Fibroblast of skin of right biceps (primary cell): ENCODE measurements around the gene DRAM1.
"Not testable (repeated sequence)": the region's sequence is repeated elsewhere in the genome, so short reads cannot be mapped to it uniquely, and the experiment has no call there.

Experiments used
- DNase-seq: peaks from one replicate; pipeline ENCODE4 v3.0.0-alpha.2; 2013

DRAM1 gene

DNA sequence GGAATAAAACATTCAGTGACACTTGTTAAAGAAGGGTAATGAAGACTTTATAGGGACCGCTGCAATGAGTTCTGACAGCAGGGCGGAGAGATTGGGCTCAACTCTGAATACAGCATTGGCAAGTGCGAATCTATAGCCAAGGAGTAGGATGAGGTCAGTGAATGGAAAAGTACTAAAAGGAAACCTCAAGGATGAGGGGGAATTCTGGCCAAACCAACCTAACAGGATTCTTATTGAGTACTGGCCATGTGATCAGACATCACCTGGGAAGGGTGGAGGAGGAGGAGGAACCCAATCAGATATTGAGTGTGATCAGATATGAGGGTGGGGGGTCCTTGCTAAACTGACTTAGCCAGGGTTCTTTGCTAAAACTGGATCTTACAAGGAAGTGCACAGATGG, 31.0 kb downstream of the DRAM1 start:
- no peak for DNase-seq

GRCh38 chr12:101909646-101910045, 32.3 kb downstream of the DRAM1 start:
- no peak for DNase-seq

DNA sequence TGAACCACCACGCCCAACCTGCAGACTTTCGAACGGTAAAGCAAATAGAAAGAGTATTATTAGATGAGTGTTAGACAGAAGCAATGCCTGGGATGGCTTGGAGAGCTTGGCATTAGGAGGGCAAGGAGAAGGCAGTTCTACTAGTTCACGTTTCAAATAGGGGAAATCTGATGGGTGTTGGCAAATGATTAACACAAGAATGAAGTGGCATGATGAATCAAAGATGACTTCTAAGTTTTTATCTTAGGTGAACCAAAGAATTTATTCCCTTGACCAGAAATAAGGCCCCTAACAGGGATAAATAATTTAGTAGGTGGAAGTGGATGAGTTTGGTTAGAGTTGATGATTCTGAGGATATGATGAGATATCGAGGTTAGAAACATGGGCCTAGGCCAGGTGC, 38.5 kb downstream of the DRAM1 start:
- DNase-seq = no peak

GRCh38 chr12:101918805-101919204, 41.4 kb downstream of the DRAM1 start:
- DNase-seq = not testable (repeated sequence)

GRCh38 chr12:101919447-101919846, 42.1 kb downstream of the DRAM1 start:
- no peak for DNase-seq

GRCh38 chr12:101920906-101921305, 43.5 kb downstream of the DRAM1 start:
- DNase-seq = peak; percentile 36

DNA sequence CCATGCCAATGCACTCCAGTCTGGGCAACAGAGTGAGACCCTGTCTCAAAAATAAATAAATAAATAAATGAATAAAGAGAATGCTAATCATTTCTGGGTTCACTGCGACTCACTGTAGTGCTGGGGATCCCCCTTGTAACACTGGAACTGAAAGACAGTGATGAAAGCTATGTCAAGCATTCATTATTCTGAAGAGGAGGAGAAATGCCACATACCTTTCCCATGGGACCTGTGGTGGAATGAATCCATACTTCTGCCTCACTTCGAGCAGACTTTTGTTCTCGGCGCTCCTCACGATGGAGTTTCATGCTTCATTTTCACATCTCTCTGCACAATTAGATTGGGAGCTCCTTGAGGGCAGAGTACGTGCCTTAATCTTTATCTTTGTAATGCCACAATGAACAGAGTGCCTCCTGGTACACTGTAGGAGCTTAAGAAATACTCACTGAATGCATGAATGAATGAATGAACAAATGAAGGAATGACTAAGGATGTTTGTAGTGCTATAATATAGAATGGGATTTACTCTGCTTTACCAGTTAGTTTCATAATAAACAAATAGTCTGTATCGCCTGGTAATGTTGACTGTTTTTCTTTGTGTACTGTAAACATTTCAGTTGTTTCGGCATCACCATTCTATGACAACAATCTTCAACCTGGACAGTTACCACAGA, 45.8 kb downstream of the DRAM1 start:
- no peak for DNase-seq

DNA sequence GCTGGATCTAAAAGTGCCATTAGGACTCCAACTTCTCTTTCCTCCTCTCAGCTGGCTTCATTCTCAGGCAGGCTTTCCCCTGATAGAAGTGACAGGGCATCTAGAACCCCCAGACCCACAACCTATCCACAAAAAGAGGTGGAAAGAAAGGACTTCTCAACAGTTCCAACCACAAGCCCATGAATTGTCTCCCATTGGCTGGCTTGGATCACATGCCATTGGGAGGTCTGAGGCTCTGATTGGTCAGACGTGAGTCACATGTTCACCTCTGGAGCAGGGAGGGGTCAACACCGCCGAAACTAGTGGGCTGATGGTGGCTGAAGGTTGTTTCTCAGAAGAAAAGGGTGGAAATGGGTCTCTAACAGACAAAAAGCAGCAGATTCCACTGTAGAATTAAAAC, 47.2 kb downstream of the DRAM1 start:
- DNase-seq = peak; percentile 27

- DNase-seq = peak; percentile 97
These were observed 48.0 kb downstream of the DRAM1 start for GRCh38 chr12:101925361-101925760.

GRCh38 chr12:101925935-101926334, 48.6 kb downstream of the DRAM1 start:
- DNase-seq = no peak

DNA sequence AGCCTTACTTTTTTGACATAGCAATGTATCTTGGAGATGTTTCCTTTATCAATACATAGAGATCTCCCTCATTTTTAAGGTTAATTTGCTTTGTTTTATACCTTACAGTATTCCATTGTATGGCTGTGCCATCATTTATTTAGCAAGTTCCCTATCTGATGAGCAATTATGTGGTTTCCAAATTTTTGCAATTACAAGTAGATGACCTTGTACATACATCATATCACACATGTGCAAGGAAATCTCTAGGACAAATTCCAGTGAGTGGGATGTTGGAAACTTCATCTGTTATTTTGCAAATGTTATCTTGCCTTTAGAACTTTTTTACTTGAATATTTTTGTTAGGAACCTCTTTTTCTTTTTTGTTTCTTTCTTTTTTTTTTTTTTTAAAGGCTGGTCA, 49.7 kb downstream of the DRAM1 start:
- peak; percentile 57 for DNase-seq

DNA sequence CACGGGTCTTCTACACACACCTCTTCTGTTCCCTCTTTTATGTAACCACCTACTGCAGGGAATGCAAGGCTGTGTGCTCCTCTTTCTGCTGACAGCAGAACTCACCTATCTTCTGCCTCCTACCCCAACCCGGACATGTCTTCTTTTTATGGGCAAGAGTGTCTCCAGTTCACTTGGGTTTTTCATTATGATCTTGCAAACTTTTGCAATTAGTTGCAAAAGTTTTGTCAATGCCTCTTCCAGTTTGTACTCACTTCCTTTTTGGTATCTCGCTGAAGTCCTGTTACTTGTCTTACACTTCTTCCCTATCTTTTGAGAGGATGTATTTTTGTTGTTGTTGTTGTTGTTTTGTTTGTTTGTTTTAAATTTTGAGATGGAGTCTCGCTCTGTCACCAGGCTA, 50.6 kb downstream of the DRAM1 start:
- no peak for DNase-seq

DNA sequence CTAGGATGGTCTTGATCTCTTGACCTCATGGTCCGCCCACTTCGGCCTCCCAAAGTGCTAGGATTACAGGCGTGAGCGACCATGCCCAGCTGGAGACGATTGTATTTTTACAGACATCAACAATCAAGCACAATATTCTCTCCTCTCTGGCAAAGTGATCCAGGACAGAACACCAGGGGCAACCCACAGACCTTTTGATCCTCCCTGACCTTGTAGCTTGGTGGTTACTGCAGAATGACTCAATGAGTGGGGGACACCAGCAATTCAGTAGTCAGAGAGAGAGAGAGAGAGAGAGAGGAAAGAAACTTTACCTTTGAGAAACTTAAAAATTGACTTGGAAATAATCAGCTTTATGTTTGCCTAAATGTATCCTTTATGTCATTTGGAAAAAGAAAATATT, 51.2 kb downstream of the DRAM1 start:
- no peak for DNase-seq

DNA sequence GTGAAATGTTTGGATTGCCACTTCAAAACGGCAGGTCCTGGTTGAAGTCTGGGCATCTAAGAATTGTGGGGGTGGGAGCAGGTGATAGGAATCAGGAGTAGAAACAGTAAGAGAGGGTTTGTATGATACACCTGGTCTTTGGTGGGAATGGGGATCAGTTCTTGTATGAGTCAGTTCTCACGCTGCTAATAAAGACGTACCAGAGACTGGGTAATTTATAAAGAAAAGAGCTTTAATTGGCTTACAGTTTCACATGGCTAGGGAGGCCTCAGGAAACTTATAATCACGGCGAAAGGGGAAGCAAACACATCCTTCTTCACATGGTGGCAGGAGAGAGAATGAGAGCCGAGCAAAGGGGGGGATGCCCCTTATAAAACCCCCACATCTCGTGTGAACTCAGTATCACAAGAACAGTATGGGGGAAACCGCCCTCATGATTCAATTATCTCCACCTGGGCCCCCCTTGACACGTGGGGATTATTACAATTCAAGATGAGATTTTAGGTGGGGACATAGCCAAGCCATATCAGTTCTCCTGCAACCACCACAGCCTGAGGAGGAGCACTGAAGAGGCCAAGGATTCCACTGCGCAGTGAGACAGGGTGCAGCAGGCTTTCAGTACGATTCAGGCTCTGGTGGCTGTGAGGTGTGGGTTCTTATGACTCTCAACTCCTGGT, 52.1 kb downstream of the DRAM1 start:
- no peak for DNase-seq

GRCh38 chr12:101931498-101932326, 54.3 kb downstream of the DRAM1 start:
- no peak for DNase-seq

DNA sequence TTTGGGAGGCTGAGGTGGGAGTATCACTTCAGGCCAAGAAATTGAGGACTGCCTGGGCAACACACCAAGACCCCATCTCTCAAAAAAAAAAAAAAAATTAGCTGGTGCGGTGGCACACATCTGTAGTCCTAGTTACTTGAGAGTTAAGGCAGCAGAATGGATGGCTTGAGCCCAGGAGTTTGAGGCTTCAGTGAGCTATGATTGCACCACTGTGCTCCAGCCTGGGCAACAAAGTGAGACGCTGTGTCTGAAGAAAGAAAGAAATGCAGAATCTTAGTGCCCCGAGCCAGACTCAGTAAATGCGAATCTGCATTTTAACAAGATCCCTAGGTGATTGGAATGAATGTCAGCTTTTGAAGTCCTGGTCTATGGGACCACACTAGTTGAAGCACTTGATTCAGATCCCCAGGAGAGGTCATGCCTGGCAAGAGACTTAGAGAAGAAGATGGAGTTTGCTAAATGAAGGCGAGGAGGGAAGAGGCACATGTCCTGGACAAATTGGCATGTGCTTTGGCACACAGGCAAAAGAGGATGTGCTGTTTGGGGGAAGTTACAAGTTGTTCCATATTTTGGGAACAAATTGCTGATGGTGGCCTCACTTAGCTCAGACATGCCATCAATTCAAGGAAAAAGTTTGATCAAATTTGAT, 56.6 kb downstream of the DRAM1 start:
- DNase-seq = no peak

DNA sequence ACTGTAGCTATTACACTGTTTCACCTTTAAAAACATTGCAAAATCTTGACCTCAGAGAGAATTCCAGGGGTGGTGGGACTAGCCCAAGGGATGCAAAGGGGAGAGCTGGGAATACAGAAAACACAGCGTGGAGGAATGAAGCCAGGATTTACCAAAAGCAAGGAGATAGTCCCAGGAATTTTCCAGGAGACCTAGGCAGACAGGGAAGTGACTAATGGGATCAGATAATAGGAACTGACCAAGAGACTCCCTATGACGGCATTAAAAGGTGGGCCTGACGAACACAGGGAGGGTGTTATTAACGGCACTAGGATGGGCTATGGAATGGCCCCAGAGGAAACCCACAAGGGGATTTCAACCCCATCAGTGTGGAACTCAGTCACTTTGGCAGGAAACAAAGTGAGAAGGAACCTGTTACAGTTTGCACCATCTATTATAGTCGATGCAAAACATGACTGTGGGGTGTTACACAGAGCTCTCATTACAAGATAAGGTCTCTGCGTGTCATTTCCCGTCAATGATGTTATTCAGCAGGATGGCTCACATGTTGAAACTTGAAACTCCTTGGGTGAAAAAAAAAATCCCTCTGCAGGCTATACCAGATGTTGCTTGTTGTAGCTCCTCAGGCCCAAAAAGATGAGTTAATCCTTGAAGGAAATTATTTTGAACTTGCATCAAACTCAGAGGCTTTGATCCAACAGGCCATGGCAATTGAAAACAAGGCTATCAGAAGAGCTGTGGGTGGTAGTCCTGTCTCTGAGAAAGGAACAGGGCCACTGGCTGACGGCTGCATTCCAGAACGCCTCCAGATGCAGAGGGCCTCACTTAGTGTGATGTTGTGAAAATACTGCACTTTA, 58.7 kb downstream of the DRAM1 start:
- peak; percentile 94 for DNase-seq

DNA sequence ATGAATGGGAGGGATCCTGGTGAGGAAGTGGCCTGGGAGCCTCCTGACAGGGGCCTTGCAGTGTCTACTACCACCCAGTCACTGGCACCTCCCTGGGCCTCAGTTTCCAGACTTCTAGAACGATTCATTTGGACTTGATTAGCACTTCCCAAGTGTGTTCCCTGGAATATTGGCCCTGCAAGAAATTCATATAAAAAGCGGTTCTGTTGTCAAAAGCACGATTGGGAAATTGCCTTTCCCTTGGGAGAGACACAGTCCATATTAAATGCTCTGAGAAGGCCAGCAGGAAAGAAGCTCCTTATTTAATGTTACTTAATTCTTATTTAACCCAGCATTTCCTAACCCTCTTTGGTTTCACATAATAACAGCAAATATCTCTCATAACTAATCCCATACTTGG, 61.9 kb downstream of the DRAM1 start:
- DNase-seq = no peak

DNA sequence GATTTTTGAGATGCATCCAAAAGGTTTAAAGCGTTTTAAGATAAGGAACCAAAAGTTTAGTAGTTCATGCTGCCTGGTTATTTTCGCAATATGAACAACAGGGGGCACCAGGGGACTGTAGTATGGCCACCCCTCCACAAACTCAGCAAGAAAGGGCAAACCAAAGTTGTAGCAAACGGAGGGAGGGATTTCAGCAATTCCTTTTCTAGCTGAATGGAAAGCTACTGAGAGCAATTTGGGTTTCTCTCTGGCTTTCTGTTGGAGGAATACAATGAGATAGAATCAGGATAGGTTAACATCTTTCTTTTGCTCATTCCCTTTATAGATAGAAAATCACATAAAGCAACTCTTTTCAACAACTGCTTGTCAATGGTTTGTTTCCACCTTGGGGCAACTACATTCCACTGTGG, 62.5 kb downstream of the DRAM1 start:
- DNase-seq = peak; percentile 72

- DNase-seq = no peak
These were observed 63.1 kb downstream of the DRAM1 start for GRCh38 chr12:101940400-101940950.

GRCh38 chr12:101941306-101942249, 64.2 kb downstream of the DRAM1 start:
- no peak for DNase-seq
